Stimulated activated CD4-positive, alpha-beta T cell treated with anti-CD3 and anti-CD28 coated beads, Interleukin-1b, Interleukin-23, amount 100 ng/mL, for 1 hour (primary cell): ENCODE data around the gene IGSF5.
"Not testable (repeated sequence)": the region's sequence is repeated elsewhere in the genome, so short reads cannot be mapped to it uniquely, and the experiment has no call there.

ENCODE experiments used
- DNase-seq, 2 donors: peaks; one replicate each; pipeline ENCODE4 v3.0.0-alpha.2; 2020; ENCODE audit warnings: low read depth in 2 of 2

Gene IGSF5

DNA sequence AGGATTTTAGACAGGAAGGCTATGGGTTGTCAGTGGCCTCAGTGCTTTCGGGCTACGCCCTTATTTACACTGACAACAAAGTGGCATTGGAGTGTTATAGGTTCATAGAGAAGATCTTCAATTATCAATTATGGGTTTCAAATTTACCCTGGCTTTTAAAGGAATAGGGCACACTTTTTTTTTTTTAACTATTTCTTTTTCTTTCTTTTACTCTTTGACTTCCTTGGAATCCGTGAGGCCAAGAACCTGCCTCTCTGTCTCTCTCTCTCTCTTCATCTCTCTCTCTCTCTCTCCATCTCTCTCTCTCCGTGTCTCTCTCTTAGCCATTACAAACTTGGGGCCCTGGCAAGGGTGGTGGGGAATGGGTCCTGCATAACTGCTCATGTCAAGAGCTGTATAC is at the start of gene IGSF5:
Gene IGSF5 (plus strand): TSS at position 301 of the 400 bp plus-strand sequence. CDS start 327 bp downstream, outside the sequence.
- not testable (repeated sequence) for DNase-seq

DNA sequence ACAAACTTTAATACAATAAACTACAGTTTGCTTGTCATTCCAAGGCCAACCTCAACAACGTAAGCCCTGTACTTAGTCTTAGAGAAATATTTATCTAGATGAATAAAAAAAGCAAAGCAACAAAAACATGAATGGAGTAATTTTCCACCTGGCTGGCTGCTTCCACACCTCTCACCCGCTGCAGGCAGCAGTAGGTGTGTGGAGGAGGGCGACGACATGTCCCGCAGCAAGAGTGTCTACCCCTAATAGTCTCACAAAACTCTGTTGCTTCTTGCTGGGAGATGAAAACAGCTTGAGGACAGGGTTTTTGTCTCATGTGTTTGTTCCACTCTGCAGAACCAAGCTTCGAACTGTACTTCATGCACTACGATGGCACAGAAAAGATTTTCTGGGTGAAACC is 48.8 kb upstream of the IGSF5 start:
- no peak for DNase-seq

DNA sequence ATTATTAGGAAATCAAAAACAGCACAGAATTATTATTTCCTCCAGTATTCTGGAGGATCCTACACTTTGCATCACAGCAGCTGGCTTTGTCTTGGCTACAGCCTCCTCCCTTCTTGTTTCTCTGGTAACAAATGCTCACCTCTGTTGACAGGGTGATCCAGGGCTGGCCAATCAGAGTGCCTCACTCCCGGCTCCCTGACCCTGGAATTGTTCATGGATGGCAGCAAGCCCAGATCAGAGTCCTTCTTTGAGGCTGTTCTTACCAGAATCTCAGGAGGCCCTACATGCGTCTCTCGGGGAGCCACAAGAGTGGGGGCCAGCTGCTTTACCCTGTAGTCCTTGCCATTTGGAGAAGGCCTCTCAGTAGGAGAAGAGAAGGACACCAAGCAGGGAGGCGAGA is 48.4 kb upstream of the IGSF5 start:
- DNase-seq, result no peak

DNA sequence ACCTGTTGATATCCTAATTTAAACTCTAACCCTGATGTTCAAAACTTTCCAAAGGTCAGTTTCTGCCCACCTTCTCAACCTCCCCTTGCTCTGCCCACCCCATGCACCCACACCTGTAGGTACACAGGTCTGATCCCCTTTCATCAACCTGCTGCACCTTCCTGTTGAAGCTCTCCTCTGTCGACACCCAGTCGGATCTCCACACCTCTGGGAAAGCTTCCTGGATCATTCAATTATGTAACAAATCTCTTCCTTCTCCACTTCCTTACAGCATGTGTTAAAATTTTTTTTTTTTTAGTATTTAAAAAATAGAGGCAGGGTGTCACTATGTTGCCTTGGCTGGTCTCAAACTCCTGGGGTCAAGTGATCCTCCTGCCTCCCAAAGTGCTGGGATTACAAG is 44.7 kb upstream of the IGSF5 start:
- DNase-seq, result no peak

DNA sequence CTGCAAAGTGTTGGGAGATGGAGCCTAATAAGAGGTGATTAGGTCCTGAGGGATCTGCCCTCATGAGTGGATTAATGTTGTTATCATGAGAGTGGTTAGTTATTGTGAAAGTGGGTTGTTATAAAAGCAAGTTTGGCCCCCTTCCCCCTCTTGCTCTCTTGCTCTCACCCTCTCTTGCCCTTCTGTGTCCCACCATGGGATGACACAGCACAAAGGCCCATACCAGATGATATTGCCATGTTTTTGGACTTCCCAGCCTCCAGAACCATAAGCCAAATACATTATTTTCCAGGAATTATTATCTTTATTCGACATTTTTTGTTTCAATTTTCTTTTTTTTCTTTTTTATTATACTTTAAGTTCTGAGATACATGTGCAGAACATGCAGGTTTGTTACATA is 41.4 kb upstream of the IGSF5 start:
- no peak for DNase-seq

DNA sequence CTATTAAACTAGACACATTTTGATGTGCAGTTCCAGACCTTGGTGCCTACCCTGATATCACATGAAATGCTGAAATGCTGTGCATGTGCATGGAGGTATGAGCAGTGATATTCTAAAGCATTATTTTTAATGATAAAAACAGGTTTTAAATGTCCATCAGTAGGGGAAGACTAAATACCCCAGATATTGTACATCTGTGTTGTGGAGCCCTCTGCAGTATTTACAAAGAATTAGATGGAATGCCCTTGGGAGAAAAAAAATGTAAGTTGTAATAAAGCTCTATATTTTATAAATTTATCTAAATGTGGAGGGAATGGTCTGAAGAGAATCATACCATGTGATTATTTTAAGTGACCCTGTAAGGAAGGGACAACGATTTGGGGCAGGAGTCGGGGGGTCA is 39.1 kb upstream of the IGSF5 start:
- DNase-seq, result no peak

DNA sequence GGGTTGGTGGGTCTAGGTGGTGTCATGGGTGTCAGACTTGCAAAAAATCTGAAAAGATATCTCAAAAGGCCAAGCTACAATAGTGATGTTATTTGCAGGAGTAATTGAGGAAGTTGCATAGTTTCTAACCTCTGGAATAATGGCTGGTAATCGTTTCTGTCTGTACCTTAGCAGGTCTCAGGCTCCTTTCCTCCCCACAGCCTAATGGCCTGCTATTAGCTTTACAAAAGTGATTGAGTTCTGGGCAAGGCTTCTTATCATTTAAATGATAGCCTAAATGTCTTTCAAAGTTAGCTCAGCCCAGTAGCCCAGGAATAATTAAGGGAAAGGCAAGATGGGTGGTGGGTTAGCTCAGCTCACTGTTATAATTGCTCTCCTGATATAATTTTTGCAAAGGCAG is 37.7 kb upstream of the IGSF5 start:
- DNase-seq, result no peak

DNA sequence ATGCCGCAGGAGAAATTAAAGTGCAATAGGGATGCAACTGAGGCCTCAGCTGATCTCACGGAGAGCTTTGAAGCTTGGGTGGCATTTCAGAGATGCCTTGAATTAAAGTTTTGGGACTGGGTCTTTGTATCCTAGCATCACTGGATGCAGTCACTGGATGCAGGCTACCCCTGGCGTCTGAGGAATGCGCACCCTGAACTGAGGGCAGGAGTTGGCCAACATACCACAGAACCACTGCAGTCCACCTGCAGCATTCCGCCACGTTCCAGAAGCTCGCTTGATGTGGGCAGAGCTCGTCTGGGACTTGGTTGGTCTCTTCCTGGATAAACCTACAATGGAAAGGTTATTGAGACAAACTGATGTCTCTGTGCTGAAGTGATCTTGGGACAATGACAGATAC is 34.1 kb upstream of the IGSF5 start:
- no peak for DNase-seq

DNA sequence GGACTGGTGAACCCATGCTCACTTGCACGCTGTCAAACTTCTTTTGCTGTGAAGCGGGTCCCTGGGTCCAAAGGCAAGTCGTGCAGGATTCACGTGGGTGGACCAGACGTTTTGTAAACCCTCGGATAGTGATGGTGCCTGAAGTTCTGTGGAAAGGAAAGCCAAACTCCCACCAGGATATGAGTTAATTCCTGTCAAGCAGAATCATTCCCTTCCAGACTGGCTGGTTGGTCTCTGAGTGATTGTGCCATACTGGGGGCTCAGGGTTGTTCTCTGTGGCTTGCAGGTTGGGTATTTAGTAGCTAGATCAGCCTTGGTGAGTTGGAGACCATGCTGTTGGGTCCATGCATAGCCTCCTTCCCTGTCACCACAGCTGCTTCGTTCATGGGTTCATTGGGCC is 32.7 kb upstream of the IGSF5 start:
- no peak for DNase-seq

DNA sequence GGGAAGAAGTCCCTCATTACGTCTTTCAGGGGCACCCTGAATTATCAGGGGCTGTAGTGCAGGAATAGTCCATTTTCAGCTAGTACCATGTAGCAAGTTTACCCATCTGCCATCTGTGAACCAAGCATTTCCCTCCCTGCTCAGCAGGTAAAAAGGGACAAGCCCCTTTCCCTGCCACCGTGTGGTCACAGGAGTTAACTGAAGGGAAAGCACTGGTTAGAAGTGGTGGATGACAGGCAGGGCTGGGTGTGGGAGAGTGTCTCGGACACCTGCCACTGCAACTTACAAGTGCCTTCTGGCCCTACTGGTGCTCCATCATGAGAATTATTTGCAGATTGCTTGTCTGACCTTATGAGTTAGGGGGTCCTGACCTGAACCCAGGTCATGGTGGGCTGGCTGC is 32.0 kb upstream of the IGSF5 start:
- DNase-seq, result no peak

DNA sequence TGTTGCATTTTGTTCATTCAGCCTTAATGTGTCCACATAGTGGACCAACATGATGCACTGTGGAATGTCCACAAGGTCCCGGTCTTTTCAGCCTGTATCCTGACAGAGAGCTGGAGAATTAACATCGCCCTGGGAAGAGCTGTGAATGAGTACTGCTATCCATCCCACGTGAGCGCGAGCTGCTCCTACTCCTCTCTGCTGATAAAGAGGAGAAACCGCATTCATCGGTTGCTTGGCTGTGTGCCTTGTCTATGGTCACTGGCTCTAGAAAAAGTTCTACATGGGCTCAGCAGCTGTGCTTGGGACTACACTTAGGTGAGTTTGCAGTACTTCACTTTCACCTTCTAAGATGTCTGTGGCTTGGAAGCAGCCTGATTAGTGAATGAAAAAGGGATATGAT is 31.1 kb upstream of the IGSF5 start:
- no peak for DNase-seq

DNA sequence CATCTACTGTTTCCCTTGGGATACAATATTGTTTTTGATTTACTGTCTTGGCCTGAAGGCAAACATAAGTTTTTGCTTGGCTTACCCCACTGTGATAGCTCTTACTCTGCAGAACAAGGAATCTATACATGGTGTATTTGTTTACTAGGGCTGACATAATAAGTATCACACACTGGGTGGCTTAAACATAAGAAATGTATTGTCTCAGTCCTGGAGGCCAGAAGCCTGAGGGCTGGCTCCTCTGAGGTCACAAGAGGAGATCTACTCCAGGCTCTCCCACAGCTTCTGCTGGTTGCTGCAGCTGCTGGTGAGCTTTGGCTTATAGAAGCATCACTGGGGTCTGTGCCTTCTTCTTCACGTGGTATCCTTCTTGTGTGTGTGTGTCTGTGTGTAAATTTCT is 30.7 kb upstream of the IGSF5 start:
- DNase-seq, result no peak

DNA sequence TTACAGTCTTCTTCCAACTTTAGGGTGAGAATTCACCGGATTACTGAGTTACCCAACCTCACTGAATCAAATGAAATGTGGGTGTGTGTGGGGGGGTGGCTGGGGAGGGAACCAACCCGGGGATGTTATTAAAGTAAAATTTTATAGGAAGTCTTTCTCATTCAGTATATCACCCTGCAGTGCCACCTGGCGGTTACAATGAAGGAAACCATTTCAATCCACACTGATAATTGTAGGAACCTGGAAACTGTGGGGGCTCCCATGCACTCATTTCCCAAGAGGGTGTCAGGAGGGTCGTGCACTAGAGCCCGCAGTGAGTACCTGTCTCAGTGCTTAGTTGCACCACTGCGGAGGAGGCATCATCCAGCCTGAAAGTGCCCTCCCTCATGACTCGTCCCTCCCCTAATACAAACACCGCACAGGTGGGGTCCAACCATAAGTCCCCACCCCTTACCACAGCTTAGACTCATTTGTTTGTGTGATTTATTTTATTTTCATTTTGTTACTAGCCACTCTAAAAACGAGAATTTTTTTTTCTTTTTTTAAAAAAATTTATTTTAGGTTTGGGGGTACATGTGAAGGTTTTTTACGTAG is 29.1 kb upstream of the IGSF5 start:
- DNase-seq, result no peak

DNA sequence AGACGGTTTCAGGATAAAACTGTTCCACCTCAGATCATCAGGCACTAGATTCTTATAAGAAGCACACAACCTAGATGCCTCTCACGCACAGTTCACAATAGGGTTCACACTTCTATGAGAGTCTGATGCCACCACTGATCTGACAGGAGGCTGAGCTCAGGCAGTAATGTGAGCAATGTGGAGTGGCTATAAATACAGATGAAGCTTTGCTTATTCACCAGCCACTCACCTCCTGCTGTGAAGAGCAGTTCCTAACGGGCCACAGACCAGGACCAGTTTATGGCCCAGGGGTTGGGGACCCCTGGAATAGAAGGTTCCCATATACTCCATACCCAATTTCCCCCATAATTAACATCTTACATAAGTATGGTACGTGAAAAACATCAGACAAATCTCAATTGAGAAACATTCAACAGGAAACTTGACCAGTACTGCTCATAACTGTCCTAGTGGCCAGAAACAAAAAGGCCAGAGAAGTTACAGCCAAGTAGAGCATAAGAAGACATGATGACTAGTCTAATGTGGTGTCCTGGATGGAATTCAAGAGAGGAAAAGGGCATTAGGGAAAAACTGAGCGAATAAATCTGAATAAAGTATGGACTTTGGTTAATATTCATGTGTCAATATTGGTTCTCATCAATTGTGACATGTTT is 24.7 kb upstream of the IGSF5 start:
- no peak for DNase-seq

DNA sequence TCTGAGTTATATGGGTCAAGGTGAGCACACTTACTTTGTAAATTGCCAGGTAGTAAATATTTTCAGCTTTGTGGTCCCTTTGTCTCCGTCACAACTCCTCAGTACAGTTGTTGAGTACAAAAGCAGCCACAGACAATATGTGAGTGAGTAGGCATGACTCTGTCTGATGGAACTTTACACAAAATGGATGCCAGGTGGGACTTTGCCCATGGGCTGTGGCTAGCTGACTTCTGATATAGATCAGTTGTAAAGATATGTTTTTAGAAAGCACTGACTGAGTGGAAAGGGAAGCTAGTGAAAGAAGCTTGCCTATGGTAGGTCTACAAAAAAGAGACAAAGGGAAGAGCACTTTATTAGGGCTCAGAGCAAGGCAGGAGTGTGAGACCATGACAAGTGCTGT is 23.1 kb upstream of the IGSF5 start:
- DNase-seq, result no peak

DNA sequence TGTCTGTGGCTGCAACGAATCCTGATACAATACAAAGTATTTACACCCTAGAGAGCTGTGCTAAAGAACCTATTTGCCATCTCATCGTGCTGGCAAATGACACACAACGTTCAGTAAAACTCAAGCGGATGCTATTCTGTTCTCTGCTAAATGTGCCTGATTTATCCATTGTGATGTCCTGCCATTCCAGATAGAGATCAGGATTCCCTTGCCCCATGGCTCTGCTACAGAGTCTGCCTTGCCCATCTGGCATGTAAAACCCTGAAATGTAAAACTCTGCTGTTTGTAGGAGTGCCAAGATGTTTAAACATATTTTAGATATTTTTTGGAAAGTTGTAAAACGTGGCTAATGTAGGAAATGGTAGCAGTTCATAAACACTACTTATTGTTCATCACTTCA is 20.0 kb upstream of the IGSF5 start:
- DNase-seq, result no peak

DNA sequence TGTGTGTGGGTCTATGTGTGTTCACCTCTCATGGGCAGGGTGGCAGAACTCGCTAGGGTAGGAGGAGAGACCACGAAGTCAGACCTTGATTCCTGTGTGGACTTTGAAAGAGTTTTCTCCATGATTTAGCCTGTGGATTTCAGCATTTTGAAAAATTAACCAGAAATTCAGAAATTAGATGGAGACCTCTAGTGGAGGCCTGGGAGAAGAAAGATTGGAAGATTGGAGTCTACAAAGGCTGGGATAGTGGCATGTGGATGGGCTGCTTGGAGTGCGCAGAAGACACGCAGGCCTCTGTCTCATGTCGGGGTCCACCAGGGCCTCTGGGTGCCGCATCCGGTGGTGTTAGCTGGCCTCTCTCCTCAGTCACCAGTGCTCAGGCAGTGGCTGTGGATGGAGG is 18.9 kb upstream of the IGSF5 start:
- no peak for DNase-seq

DNA sequence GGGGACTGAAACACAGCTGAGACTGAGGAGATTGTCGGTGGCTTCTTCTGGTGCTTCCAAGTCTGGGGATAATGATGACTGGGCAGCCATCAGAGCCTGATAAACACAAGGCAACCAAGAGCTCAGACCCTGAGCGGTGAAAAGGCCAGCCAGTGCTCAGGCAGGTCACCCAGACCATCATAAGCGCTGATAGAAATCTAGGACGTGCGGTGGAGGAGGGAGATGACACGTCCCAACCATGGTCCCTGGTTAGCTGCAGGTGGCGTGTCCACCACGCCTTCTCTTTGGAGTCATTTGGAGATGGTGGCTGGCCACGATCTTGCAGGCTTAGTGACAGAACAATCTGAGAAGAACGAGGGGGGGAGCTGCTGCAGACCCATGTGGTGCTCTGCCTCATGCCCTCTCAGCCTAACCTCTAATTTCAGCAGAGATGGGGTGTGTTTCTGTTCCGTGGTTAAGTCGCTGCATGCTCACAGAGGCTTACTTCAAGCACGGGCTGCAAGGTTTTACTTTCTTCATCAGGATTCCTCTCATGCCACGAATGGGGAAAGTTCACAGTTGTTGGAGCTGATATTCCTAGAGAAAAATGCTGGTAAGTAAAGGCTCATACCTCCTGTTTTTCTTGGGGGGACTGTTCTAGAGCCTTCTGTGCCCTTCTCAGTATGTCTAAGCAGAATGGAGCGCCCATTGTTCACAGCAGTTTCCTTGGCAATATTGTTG is 17.4 kb upstream of the IGSF5 start:
- no peak for DNase-seq

DNA sequence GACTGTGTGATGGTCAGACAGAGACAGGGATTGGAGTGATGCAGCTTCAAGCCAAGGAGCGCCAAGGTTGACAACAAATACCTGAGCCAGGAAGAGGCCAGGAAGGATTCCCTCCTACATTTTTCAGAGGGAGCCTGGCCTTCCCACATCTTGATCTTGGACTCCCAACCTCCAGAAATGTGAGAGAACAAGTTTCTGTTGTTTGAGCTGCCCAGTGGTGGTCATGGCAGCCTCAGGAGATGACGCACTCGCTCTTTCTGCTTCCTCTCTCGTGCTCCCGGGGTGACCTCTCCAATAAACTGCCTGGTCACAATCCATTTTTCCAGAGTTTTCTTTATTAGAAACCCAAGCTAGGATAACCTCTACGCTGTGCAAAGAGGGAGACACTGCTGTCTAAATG is 16.6 kb upstream of the IGSF5 start:
- no peak for DNase-seq

DNA sequence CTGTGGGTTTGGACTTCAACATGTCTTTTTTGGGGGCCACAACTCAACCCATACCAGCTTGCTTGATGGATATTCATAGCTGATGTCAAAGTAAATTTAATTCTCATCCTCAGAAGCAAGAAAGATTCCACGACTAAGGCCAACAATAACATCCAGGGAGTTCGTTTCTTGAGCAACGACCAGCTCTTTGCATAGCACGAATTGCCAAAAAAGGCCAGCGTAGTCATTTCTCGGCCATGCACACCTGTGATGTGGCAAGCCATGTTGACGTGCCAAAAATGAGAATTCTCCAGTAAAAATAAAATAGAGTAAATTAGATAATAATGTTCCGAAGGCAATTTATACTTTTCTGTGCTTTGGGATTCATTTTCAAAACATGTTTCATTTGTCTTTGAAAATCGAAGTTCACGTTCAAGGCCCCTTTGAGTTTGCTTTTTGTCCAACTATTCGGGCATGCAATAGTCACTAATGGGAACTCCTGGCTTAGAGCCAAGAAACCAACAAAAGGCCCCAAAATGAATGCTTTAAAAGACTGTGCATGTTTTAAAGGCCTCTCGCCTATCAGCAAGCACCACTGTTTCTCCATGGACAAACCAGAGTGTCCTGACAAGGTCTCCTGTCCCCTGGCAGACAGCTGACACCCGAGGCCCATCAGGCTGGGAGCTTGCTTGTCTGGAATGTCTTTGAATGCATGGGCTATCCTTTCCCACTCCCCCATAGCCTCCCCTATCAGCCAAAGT is 14.4 kb upstream of the IGSF5 start:
- DNase-seq, result no peak

DNA sequence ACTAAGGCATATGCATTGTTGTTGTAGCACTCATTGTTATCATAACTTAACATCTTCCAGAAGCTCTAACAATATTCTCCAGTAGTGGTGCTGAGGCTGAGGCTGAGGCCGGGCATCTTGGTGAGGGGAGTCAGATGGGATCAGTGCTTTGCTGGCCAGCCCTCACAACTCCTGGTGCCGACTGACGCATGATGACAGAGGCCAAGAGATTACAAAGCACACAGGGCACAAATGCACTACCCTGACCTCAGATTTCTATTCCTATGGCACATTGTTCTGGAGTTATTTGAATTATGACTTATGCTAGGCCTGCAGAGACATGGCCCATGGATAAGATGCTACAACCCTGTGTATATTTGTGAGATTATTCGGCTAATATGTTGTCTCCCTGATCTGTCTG is 8.3 kb upstream of the IGSF5 start:
- no peak for DNase-seq

DNA sequence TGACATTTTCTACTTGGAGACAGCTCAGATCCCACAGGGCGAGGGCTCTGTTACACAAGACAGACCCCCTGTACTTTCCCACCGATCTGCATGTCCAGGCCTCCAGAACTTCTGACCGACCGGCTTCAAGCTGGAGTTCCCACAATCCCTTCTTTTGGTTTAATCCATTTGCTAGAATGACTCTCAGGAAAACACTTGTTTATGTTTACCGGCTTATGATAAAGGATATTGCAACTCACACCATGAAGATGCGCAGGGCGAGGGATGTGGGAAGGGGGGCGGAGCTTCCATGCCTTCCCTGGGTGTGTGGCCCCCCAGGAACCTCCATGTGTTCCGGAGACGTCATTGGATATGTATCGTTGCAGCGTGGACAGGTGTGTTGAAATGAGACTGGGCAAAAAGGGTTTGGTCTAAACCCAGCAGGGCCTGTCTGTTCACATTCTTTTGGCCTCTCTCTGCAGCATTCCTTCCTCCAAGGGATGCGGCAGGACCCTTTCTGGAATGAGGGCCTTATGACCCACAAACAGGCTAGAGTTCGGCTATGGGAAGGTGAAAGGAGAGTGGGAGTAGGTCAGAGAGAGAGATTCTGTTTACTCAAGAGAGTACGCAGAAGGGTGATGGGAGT is 7.5 kb upstream of the IGSF5 start:
- no peak for DNase-seq
